PC-9 (cell line): ENCODE measurements around the gene JADE1. TPM values are rescaled to one million over a fixed set of nuclear protein-coding genes. Genes with fewer than 3 reads are reported as not detected.

Source experiments
- BruUV-seq: library from RNA; stranded (reverse); fragments of 400-500 nt; replicated peaks from 2 replicates; lab custom pipeline; 2021; lab: Mats Ljungman, UMichigan
- CTCF ChIA-PET: fragments of 300-600 bp; sonication (Branson Sonifier 250); formaldehyde crosslinking; loops from one replicate; lab custom pipeline; 2022; ENCODE audit warnings: antibody characterized with exemption; lab: Charles Lee
- POLR2A ChIA-PET: fragments of 300-600 bp; sonication (Branson Sonifier 250); formaldehyde crosslinking; loops from one replicate; lab custom pipeline; 2022; ENCODE audit warnings: antibody characterized with exemption; ENCODE audit not compliant: unreplicated experiment; lab: Charles Lee
- DNase-seq, 2 experiments: peaks; one replicate each; pipeline versions ENCODE4 v3.0.0 to v3.0.0-alpha.2; 2015 to 2022; ENCODE audit warnings: mixed read lengths in 1 of 2
- H2AFZ ChIP-seq: fragments of 200-600 bp; sonication (generic); 2 replicates; pipeline ENCODE4 v1.8.1; 2017; ENCODE audit warnings: antibody characterized with exemption
- H3F3A ChIP-seq: fragments of 200-600 bp; sonication (generic); 2 replicates; pipeline ENCODE4 v1.8.1; 2017; ENCODE audit warnings: antibody characterized with exemption, mild to moderate bottlenecking, low read depth; ENCODE audit not compliant: insufficient read depth
- H3K27ac ChIP-seq: fragments of 200-600 bp; sonication (generic); 2 replicates; pipeline ENCODE4 v1.6.1; 2016; ENCODE audit warnings: mixed run types
- H3K27me3 ChIP-seq: fragments of 200-600 bp; sonication (generic); 2 replicates; pipeline ENCODE4 v1.6.1; 2016; ENCODE audit warnings: low read depth, mixed run types; ENCODE audit not compliant: insufficient read depth
- H3K36me3 ChIP-seq: fragments of 200-600 bp; sonication (generic); 2 replicates; pipeline ENCODE4 v1.6.1; 2016; ENCODE audit warnings: low read depth, mixed run types
- H3K4me1 ChIP-seq: fragments of 200-600 bp; sonication (generic); replicated peaks from 2 replicates; pipeline ENCODE4 v1.6.1; 2016; ENCODE audit warnings: mixed run types; ENCODE audit not compliant: insufficient read depth
- H3K4me2 ChIP-seq: fragments of 200-600 bp; sonication (generic); 2 replicates; pipeline ENCODE4 v1.6.1; 2017; ENCODE audit warnings: mixed run types
- H3K4me3 ChIP-seq: fragments of 200-600 bp; sonication (generic); 2 replicates; pipeline ENCODE4 v1.6.1; 2016; ENCODE audit warnings: mixed run types
- H3K79me2 ChIP-seq: fragments of 200-600 bp; sonication (generic); 2 replicates; pipeline ENCODE4 v1.6.1; 2017; ENCODE audit warnings: low read depth, mixed run types
- H3K9me2 ChIP-seq: fragments of 200-600 bp; sonication (generic); 2 replicates; pipeline ENCODE4 v1.8.1; 2017; ENCODE audit warnings: mild to moderate bottlenecking; ENCODE audit not compliant: insufficient read depth
- H3K9me3 ChIP-seq: fragments of 200-600 bp; sonication (generic); 2 replicates; pipeline ENCODE4 v1.8.1; 2016; ENCODE audit warnings: low read depth; ENCODE audit not compliant: insufficient read depth
- H4K20me1 ChIP-seq: fragments of 200-600 bp; sonication (generic); 2 replicates; pipeline ENCODE4 v1.8.1; 2017; ENCODE audit not compliant: insufficient read depth
- EZH2 ChIP-seq: fragments of 200-600 bp; sonication (generic); IDR thresholded peaks from 2 replicates; pipeline ENCODE4 v1.8.0; 2017; ENCODE audit warnings: antibody characterized with exemption, low read depth
- intact Hi-C: fragments of 100-400 bp; cut with micrococcal nuclease; formaldehyde crosslinking; loops from one replicate; pipeline ENCODE4 v1.10.0; 2022; ENCODE audit not compliant: unreplicated experiment
- total RNA-seq: library from RNA; stranded (reverse); gene quantifications from 2 replicates; pipeline ENCODE4 v1.2.3, GENCODE V29; 2021
- TF ChIP-seq, protein P1 (sequence below): fragments of 200-600 bp; sonication (generic); conservative IDR thresholded peaks from 2 replicates; pipeline ENCODE4 v1.6.1; 2017; ENCODE audit warnings: mixed run types, antibody characterized with exemption, mild to moderate bottlenecking, moderate library complexity

Gene JADE1
- total RNA-seq, 1 experiment from 2014 or later: 23.1 TPM

DNA sequence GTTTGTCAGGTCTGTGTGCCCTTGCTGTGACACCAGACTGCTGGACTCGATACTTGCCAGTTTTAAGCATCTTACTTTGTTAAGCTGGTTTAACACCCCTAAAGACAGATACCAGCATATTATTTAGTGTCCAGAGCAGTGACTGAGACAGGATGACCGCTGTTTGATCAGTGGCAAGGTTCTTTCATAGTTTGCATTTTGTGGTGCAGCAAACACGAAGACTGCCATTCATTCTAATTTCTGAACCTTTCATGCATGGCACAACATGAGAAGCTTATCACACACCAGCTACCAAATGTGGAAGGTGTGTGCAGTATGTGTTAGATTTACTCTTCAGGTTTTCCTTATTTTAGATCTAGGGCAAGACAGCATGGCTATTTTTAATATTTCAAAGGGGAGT lies 28.2 kb downstream of the JADE1 start:
- Histone ChIP-seq H3K79me2 (peaks cover 21% of the 10 kb centered on the region), H4K20me1 (peaks cover 4% of the 10 kb centered on the region; the same call in 1 of the 2 replicates), H3K27me3 (no peaks in the 10 kb centered on the region), H3K9me2 (no peaks in the 10 kb centered on the region), H3K9me3 (no peaks in the 10 kb centered on the region), H3K36me3 (no peaks in the 10 kb centered on the region), H3K4me3 (no peak overlapping the region), H3K4me2 (no peak overlapping the region), H3K27ac (no peak overlapping the region), H3F3A (no peaks in the 10 kb centered on the region), H2AFZ (no peak overlapping the region), H3K4me1 (no peaks in the 10 kb centered on the region)
- no peak for DNase-seq
- intact Hi-C loops: no loop called here
- BruUV-seq: no TSS peak
- TF ChIP-seq, protein P1, sequence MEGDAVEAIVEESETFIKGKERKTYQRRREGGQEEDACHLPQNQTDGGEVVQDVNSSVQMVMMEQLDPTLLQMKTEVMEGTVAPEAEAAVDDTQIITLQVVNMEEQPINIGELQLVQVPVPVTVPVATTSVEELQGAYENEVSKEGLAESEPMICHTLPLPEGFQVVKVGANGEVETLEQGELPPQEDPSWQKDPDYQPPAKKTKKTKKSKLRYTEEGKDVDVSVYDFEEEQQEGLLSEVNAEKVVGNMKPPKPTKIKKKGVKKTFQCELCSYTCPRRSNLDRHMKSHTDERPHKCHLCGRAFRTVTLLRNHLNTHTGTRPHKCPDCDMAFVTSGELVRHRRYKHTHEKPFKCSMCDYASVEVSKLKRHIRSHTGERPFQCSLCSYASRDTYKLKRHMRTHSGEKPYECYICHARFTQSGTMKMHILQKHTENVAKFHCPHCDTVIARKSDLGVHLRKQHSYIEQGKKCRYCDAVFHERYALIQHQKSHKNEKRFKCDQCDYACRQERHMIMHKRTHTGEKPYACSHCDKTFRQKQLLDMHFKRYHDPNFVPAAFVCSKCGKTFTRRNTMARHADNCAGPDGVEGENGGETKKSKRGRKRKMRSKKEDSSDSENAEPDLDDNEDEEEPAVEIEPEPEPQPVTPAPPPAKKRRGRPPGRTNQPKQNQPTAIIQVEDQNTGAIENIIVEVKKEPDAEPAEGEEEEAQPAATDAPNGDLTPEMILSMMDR: no peak
- no peak for TF ChIP-seq EZH2
- ChIA-PET POLR2A (no interaction called here), CTCF (no interaction called here)

DNA sequence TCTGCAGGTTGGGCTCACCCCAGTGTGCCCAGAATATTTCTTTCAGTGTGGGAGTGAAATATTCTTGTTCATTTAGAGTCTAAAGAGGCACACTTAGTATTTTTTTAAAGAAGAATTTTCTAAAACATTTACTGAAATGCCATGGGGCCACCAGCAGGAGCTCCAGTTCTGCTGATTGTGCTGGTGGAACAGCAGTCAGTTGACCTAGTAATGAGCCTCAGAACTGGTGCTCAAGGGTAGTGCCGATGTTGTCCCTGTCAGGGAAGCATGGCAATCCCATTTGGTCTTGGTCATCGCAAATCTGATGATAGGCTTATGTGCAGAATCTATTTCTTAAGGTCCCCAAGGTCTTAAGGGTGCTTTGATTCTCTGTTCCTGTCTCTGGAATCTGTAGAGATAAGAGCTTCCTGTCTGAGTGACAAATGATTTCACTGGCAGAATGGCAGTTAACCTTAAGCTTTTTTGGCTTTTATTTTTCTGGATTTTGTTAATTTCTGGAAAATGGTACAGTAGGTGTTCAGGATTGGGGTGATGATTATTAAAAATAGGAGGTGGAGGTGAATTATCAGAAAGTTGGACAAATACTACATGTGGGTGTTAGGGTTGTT lies 31.3 kb downstream of the JADE1 start:
- no peak overlapping the region for H3K4me3 ChIP-seq
- H3K4me1 ChIP-seq: no peaks in the 10 kb centered on the region
- peaks cover 4% of the 10 kb centered on the region for H4K20me1 ChIP-seq
- no peak for TF ChIP-seq EZH2
- TF ChIP-seq, protein P1: no peak
- no peaks in the 10 kb centered on the region for H3F3A ChIP-seq
- H3K27ac ChIP-seq: no peak overlapping the region
- no peak overlapping the region for H2AFZ ChIP-seq
- no peaks in the 10 kb centered on the region for H3K36me3 ChIP-seq
- ChIA-PET CTCF (interaction anchor here (0.8 kb wide), 1 partner anchor 519 kb away, joined by 4 read pairs; no protein-coding TSS in a partner anchor), POLR2A (interaction anchor here (0.5 to 0.6 kb wide), 2 partner anchors 935 to 951 kb away, joined by 3 to 6 read pairs; no protein-coding TSS in a partner anchor)
- H3K9me2 ChIP-seq: no peaks in the 10 kb centered on the region
- H3K79me2 ChIP-seq: peaks cover 21% of the 10 kb centered on the region
- no peaks in the 10 kb centered on the region for H3K9me3 ChIP-seq
- no peak for DNase-seq
- no peak overlapping the region for H3K4me2 ChIP-seq
- intact Hi-C loops: no loop called here
- no peaks in the 10 kb centered on the region for H3K27me3 ChIP-seq
- no TSS peak for BruUV-seq

DNA sequence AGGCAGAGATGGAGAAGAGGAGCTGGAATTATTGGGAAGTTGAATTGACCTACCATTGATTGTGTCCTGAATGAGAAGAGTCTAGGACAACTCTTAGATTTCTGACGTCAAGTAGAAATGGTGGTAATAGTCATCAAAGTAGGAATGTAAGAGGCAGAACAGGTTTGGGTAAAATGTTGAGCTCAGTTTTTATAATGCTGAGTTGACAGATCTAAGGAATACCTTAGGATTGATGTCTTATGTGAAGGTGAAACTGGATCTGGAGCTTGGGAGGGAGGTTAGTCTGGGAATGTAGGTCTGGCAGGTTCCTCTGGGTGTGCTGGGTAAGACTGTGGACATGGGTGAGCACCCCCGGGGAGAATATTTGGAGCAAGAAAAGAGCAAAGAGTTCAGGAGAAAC lies 31.9 kb downstream of the JADE1 start:
- ChIA-PET CTCF (interaction anchor here (0.8 kb wide), 1 partner anchor 520 kb away, joined by 4 read pairs; no protein-coding TSS in a partner anchor), POLR2A (interaction anchor here (0.5 to 0.6 kb wide), 2 partner anchors 935 to 951 kb away, joined by 3 to 6 read pairs; no protein-coding TSS in a partner anchor)
- Histone ChIP-seq H3K9me2 (no peaks in the 10 kb centered on the region), H2AFZ (no peak overlapping the region), H3K27me3 (no peaks in the 10 kb centered on the region), H3K9me3 (no peaks in the 10 kb centered on the region), H3K4me2 (no peak overlapping the region), H3K4me1 (no peaks in the 10 kb centered on the region), H3F3A (no peaks in the 10 kb centered on the region), H3K27ac (no peak overlapping the region), H3K4me3 (no peak overlapping the region), H4K20me1 (peaks cover 4% of the 10 kb centered on the region), H3K79me2 (peaks cover 21% of the 10 kb centered on the region), H3K36me3 (no peaks in the 10 kb centered on the region)
- intact Hi-C loops: no loop called here
- no TSS peak for BruUV-seq
- DNase-seq: no peak
- TF ChIP-seq EZH2: no peak
- TF ChIP-seq, protein P1: no peak
